GM12874 (cell line): ENCODE data around the gene DDRGK1.
A peak's percentile ranks its signal among the peaks of the same experiment; 100 is the strongest.

ENCODE experiments used
- TF ChIP-seq, protein P1 (sequence below): IDR thresholded peaks from 2 replicates; pipeline ENCODE4 v1.5.1; 2011; ENCODE audit warnings: low read depth, mild to moderate bottlenecking, control low read depth, low read length, moderate library complexity; ENCODE audit not compliant: insufficient read depth

Gene DDRGK1

DNA sequence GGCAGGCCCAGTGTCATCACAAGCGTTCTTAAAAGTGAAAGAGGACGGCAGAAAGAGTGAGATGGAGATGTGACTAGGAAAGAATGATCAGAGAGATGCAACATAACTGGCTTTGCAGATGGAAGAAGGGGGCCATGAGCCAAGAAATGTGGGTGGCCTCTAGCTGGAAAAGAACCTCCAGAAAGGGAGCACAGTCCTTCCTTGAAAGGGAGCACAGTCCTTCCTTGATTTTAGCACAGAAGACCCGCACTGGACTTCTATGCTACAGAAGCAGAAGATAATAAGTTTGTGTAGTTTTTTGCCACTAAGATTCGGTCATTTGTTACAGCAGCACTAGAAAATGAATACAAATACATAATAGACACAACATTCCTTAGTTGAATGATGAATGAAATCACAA lies 24.2 kb downstream of the DDRGK1 start:
- TF ChIP-seq, protein P1, sequence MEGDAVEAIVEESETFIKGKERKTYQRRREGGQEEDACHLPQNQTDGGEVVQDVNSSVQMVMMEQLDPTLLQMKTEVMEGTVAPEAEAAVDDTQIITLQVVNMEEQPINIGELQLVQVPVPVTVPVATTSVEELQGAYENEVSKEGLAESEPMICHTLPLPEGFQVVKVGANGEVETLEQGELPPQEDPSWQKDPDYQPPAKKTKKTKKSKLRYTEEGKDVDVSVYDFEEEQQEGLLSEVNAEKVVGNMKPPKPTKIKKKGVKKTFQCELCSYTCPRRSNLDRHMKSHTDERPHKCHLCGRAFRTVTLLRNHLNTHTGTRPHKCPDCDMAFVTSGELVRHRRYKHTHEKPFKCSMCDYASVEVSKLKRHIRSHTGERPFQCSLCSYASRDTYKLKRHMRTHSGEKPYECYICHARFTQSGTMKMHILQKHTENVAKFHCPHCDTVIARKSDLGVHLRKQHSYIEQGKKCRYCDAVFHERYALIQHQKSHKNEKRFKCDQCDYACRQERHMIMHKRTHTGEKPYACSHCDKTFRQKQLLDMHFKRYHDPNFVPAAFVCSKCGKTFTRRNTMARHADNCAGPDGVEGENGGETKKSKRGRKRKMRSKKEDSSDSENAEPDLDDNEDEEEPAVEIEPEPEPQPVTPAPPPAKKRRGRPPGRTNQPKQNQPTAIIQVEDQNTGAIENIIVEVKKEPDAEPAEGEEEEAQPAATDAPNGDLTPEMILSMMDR, result no peak

DNA sequence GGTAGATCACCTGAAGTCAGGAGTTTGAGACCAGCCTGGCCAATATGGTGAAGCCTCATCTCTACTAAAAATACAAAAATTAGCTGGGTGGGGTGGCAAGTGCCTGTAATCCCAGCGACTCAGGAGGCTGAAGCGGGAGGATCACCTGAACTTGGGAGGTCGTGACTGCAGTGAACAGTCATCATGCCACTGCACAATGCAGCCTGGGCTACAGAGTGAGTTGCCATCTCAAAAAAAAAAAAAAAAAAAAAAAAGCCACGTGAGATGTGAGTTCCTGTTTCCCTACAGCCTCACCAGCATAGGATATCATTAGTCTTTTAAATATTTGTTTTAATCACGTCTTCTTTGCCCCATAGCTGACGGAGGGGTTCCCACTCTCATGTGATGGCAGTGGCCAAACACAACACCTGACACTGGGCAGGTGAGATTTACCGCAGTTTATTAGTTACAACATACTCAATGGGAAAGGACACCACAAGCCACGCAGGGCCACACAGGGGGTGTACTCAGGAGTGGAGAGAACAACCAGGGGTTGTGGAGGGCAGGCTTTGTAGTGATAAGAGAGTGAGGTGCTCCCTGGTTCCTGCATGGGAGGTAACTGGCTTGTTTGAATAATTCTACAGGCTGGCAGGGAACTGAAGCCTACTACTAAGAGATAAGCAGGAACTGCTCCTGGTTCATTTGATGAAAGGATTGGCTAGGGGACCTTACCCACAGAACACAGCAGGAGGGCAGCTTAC lies 26.6 kb downstream of the DDRGK1 start:
- TF ChIP-seq, protein P1, result no peak

DNA sequence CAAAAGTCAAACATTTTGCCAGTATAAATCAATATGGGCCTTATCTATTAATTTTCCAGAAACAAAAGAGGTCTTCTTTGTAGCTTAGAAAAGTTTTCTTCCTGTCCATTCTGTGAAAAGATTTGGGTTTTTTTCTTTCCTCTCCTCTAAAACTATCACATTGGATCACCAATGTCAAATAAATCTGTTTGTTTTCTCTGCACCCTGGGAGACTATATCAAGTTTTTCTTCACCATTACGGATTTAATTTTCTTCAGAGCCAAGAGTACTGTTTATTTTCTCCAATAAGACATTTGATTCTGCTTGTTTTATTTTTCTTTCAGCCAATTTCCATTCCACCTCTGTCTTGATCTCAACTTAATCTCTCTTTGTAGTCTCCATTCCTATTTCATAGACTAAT lies 29.2 kb downstream of the DDRGK1 start:
- TF ChIP-seq, protein P1, result no peak

DNA sequence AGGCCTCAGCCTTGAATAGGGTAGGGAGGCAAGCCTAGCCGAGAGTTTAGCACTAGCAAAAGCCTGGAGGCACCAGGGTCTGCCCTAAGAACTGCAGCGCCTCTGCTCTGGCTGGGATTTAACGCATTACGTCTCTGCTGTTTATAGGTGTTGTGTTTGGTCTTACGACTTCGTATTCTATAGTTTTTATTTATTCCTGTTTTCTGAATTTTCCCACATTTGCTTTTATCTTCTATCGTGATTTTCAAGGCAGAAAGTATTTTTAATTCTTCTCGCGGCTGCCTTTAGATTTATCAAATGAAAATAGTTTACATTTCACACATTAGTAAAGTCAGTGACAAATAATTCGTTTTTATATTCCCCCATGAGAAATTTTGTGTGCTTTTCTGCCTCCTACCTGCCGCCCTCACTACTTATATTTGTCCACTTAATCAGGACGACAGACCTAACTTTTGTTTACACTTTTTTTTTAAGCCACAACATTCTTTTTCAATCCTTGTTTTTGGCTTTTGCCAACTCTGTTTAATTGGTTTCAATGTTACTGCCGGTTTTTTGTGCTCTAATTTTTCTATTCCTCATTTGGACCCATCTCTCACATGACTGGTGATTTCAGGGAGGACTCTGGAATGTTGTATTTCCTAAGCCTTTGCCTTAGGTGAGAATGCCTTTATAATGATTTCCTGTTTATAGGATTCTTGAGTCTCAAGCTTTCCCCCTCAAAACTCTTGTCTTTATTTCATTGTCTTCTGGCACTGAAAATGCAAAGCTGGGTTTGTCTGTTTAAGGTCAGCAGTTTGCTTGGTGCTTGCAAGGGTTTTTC lies 29.8 kb downstream of the DDRGK1 start:
- TF ChIP-seq, protein P1, result no peak

DNA sequence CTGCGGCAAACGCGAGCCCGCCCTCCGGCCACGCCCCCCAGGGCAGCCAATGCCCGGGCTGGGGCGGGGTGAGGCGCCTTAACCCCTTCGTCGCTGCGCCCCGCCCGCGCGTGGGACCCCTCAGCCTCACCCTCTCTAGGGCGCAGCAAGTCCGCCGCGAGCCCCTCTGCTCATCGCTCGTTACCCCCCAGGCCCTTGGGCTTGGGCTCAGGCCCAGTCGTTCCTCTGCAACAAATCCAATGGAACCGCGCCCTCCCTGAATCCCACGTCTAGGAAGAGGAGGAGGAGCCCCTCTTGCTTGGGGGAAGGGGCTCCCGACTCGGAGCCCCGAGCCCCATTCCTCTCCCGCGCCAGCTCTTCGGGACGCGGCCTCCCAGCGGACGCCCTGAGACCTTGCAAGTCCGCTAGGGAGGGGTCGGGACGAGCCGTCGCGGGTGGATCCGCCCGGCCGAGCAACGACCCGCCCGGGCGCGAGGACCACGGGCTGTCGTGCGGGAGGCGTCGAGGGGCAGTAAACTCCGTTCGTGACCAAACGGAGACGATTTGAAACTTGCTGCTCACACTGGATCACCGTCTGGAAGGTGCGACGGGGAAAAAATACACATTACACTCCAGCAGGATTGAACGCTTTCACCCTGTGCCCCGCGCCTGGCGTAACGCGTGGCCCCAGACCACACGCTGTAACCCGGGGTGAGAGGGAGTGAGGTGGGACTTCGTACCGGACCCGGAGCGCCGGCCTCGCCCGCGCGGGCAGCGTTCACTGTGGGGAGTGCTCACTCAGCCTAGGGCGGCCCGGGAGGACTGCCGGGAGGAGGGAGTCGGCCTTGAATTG lies 30.7 kb downstream of the DDRGK1 start:
- TF ChIP-seq, protein P1, result peak; percentile 43

DNA sequence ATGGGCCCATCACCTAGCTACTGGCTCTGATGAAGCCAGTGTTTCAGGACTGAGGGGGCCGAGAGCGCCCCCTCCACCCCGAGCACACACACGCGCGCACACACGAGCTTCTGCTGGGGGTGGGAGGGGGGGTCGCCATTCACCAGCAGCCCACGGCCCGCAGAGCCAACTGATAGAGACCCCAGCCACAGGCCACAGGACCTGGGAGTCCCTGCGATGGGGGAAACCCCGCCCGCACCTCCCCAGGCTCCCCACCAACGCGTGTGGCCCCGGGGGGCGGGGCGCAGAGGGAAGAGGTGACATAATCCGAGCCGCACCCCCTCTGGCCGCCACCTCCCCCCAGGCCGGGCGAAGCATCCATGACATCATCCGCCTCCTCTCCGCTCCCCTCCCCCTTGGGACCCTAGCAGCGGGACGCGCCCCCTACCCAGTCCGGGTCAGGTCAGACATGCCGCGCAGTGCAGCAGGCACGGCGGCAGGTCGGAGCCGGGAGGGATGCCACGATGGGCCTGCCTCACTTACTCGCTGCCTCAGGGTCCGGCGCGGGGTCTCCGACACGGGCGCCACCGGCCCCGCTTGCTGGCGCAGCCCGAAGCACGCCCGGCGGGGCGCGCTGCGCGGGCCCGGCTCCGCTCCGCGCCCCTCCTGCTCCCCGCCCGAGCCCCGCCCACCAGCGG lies 31.4 kb downstream of the DDRGK1 start, which contains the start of gene LZTS3:
Gene LZTS3 (minus strand): TSS at position 617 of the 677 bp plus-strand sequence. CDS start 6,386 bp downstream, outside the sequence.
- TF ChIP-seq, protein P1, result 0 out of 2 replicates have a peak, but pooled peaks have one; percentile 7
